Endodermal cell (in vitro differentiated cells): ENCODE results near the gene CST9L. TPM values are rescaled to one million over a fixed set of nuclear protein-coding genes. Genes with fewer than 3 reads are reported as not detected.
A peak's percentile ranks its signal among the peaks of the same experiment; 100 is the strongest.
"Not testable (repeated sequence)": the region's sequence is repeated elsewhere in the genome, so short reads cannot be mapped to it uniquely, and the experiment has no call there.

Experiments used
- DNase-seq: peaks from one replicate; pipeline ENCODE4 v3.0.0-alpha.2; 2017
- H3K27ac ChIP-seq: 2 replicates; pipeline ENCODE4 v1.5.1; 2013; ENCODE audit warnings: mild to moderate bottlenecking, low read depth, low read length, moderate library complexity
- H3K27me3 ChIP-seq: 2 replicates; pipeline ENCODE4 v1.6.1; 2013; ENCODE audit warnings: mild to moderate bottlenecking, low read length, moderate library complexity; ENCODE audit not compliant: insufficient read depth, control insufficient read depth, poor library complexity, severe bottlenecking
- H3K36me3 ChIP-seq: 2 replicates; pipeline ENCODE4 v1.7.0; 2013; ENCODE audit warnings: mild to moderate bottlenecking, low read length, moderate library complexity; ENCODE audit not compliant: control insufficient read depth, insufficient read depth
- H3K4me1 ChIP-seq: one replicate; pipeline ENCODE4 v1.7.0; 2013; ENCODE audit warnings: low read length; ENCODE audit not compliant: control insufficient read depth, insufficient read depth
- H3K4me3 ChIP-seq: 2 replicates; pipeline ENCODE4 v1.5.1; 2013; ENCODE audit warnings: mild to moderate bottlenecking, low read length, moderate library complexity
- H3K9ac ChIP-seq: 2 replicates; pipeline ENCODE4 v1.6.1; 2013; ENCODE audit warnings: mild to moderate bottlenecking, low read length, moderate library complexity; ENCODE audit not compliant: poor library complexity, severe bottlenecking; ENCODE audit errors: extremely low read depth
- H3K9me3 ChIP-seq: 2 replicates; pipeline ENCODE4 v1.6.1; 2013; ENCODE audit warnings: mild to moderate bottlenecking, low read length, moderate library complexity; ENCODE audit not compliant: control insufficient read depth
- H3K27ac Mint-ChIP-seq: 2 replicates; pipeline ENCODE4 v1.8.0; 2020; ENCODE audit warnings: mixed read lengths
- H3K27me3 Mint-ChIP-seq: 2 replicates; pipeline ENCODE4 v1.8.0; 2021; ENCODE audit warnings: mild to moderate bottlenecking, mixed read lengths; ENCODE audit not compliant: insufficient read depth
- H3K36me3 Mint-ChIP-seq: 2 replicates; pipeline ENCODE4 v1.8.0; 2020; ENCODE audit warnings: low read depth, mixed read lengths
- H3K4me1 Mint-ChIP-seq: 2 replicates; pipeline ENCODE4 v1.8.0; 2020; ENCODE audit warnings: mixed read lengths
- H3K4me3 Mint-ChIP-seq: 2 replicates; pipeline ENCODE4 v1.8.0; 2020; ENCODE audit warnings: mild to moderate bottlenecking, moderate library complexity, mixed read lengths
- H3K9me3 Mint-ChIP-seq: 2 replicates; pipeline ENCODE4 v1.8.0; 2020; ENCODE audit warnings: mild to moderate bottlenecking, mixed read lengths
- CTCF ChIP-seq: fragments of 200-600 bp; sonication (generic); conservative IDR thresholded peaks from 2 replicates; pipeline ENCODE4 v1.5.0; 2021; ENCODE audit warnings: antibody characterized with exemption, mild to moderate bottlenecking
- WGBS, 2 experiments: methylation state at CpG; one replicate each; pipeline versions ENCODE4 v1.1.5 to v1.1.7; 2013; ENCODE audit warnings: missing lambda C conversion rate in 2 of 2, mixed read lengths in 1 of 2; ENCODE audit not compliant: insufficient coverage in 1 of 2, insufficient read length in 1 of 2; 5-methylcytosine and 5-hydroxymethylcytosine counted together
- total RNA-seq, 2 donors: library from RNA; stranded (reverse); fragmentation: NEBNext Ultra II Directional in 1 of 2; extraction: Animal tissue kit (Norgen Biotek cat#: 25700) in 1 of 2; gene quantifications; 2 replicates in 1 of 2; 3 replicates in 1 of 2; pipeline ENCODE4 v1.2.1, GENCODE V29; 2021

The CST9L gene
- total RNA-seq, 2 donors from 2014 or later, result not detected

GRCh38 chr20:23582293-23582692 lies 14.0 kb upstream of the CST9L start:
- peaks cover 8% of the 10 kb centered on the region for H3K9me3 Mint-ChIP-seq
- 87% methylated on average over 1 of the region's 1 CpG; no CpG with 5 or more reads in 1 of the 2 experiments for WGBS, 2 experiments
- no peaks in the 10 kb centered on the region for H3K36me3 ChIP-seq
- no peak overlapping the region for H3K4me3 Mint-ChIP-seq
- no peak overlapping the region for H3K27ac ChIP-seq
- H3K4me1 ChIP-seq, result no peaks in the 10 kb centered on the region
- no peaks in the 10 kb centered on the region for H3K36me3 Mint-ChIP-seq
- H3K27me3 ChIP-seq, result no peaks in the 10 kb centered on the region
- H3K4me3 ChIP-seq, result no peak overlapping the region
- peak; percentile 39 for DNase-seq
- no peak overlapping the region for H3K9ac ChIP-seq
- H3K9me3 ChIP-seq, result peaks cover 9% of the 10 kb centered on the region
- peaks cover 3% of the 10 kb centered on the region for H3K27me3 Mint-ChIP-seq
- no peak overlapping the region for H3K27ac Mint-ChIP-seq
- no peak for TF ChIP-seq CTCF
- H3K4me1 Mint-ChIP-seq, result peaks cover 7% of the 10 kb centered on the region

GRCh38 chr20:23581833-23582232 lies 13.5 kb upstream of the CST9L start:
- not testable (repeated sequence) for H3K27ac Mint-ChIP-seq, H3K27ac ChIP-seq, H3K9me3 Mint-ChIP-seq, H3K27me3 Mint-ChIP-seq, H3K36me3 ChIP-seq, H3K36me3 Mint-ChIP-seq, H3K4me3 Mint-ChIP-seq, H3K27me3 ChIP-seq, H3K4me1 ChIP-seq, H3K9ac ChIP-seq, H3K4me3 ChIP-seq, H3K9me3 ChIP-seq, H3K4me1 Mint-ChIP-seq
- 94 to 100% methylated on average over 5 to 9 of the region's 9 CpGs for WGBS, 2 experiments
- DNase-seq, result peak; percentile 61

- peaks cover 6% of the 10 kb centered on the region for H3K9me3 Mint-ChIP-seq
- no peak for DNase-seq
- no peaks in the 10 kb centered on the region for H3K9me3 ChIP-seq
- no peaks in the 10 kb centered on the region for H3K27me3 Mint-ChIP-seq
- no peak for TF ChIP-seq CTCF
- no peak overlapping the region for H3K27ac Mint-ChIP-seq
- no peaks in the 10 kb centered on the region for H3K27me3 ChIP-seq
- no peaks in the 10 kb centered on the region for H3K36me3 ChIP-seq
- no peaks in the 10 kb centered on the region for H3K4me1 Mint-ChIP-seq
- H3K27ac ChIP-seq, result no peak overlapping the region
- H3K4me1 ChIP-seq, result no peaks in the 10 kb centered on the region
- H3K4me3 Mint-ChIP-seq, result no peak overlapping the region
- H3K9ac ChIP-seq, result no peak overlapping the region
- H3K4me3 ChIP-seq, result no peak overlapping the region
- no peaks in the 10 kb centered on the region for H3K36me3 Mint-ChIP-seq
Measured at GRCh38 chr20:23574977-23575376, 6.7 kb upstream of the CST9L start.

GRCh38 chr20:23570178-23570760 lies 2.0 kb upstream of the CST9L start:
- Histone ChIP-seq H3K27ac (no peak overlapping the region), H3K4me3 (no peak overlapping the region), H3K4me1 (peaks cover 6% of the 10 kb centered on the region), H3K9me3 (no peaks in the 10 kb centered on the region), H3K36me3 (no peaks in the 10 kb centered on the region), H3K9ac (no peak overlapping the region), H3K27me3 (no peaks in the 10 kb centered on the region)
- no peak overlapping the region for H3K4me3 Mint-ChIP-seq
- H3K36me3 Mint-ChIP-seq, result no peaks in the 10 kb centered on the region
- peaks cover 6% of the 10 kb centered on the region for H3K9me3 Mint-ChIP-seq
- H3K27ac Mint-ChIP-seq, result no peak overlapping the region
- no peak for TF ChIP-seq CTCF
- H3K27me3 Mint-ChIP-seq, result peaks cover 5% of the 10 kb centered on the region
- DNase-seq, result no peak
- peaks cover 11% of the 10 kb centered on the region for H3K4me1 Mint-ChIP-seq
- 86 to 100% methylated on average over 2 of the region's 2 CpGs for WGBS, 2 experiments
